GM10266 (cell line): ENCODE data around the gene NTNG2.

Source experiments
- DNase-seq: peaks from one replicate; pipeline ENCODE4 v3.0.0; 2012; ENCODE audit errors: extremely low spot score
- TF ChIP-seq, protein P1 (sequence below): IDR thresholded peaks from 2 replicates; pipeline ENCODE4 v1.5.1; 2012; ENCODE audit warnings: mild to moderate bottlenecking, low read depth; ENCODE audit not compliant: control insufficient read depth, insufficient read depth; ENCODE audit errors: missing control alignments

The NTNG2 gene

DNA sequence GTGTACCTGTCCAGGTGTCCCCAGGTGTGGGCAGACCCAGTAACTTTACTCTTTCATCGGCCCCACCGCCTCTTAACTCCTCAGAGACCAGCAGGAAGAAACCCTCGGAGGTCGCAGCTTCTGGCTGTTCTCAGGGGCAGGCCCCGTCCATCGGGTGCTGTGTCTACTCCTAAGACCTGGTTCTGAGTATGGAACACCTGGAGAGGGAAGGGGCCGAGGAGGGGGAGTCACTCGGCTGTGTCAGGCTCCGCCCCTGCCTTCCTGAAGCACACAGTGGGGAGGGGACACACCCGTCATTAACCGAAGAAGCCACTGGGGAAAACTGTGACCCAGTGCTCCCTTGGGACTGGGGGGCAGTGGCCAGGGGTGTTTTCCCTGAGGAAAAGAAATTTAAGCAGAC is 22.3 kb downstream of the NTNG2 start:
- TF ChIP-seq, protein P1, sequence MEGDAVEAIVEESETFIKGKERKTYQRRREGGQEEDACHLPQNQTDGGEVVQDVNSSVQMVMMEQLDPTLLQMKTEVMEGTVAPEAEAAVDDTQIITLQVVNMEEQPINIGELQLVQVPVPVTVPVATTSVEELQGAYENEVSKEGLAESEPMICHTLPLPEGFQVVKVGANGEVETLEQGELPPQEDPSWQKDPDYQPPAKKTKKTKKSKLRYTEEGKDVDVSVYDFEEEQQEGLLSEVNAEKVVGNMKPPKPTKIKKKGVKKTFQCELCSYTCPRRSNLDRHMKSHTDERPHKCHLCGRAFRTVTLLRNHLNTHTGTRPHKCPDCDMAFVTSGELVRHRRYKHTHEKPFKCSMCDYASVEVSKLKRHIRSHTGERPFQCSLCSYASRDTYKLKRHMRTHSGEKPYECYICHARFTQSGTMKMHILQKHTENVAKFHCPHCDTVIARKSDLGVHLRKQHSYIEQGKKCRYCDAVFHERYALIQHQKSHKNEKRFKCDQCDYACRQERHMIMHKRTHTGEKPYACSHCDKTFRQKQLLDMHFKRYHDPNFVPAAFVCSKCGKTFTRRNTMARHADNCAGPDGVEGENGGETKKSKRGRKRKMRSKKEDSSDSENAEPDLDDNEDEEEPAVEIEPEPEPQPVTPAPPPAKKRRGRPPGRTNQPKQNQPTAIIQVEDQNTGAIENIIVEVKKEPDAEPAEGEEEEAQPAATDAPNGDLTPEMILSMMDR, result no peak

DNA sequence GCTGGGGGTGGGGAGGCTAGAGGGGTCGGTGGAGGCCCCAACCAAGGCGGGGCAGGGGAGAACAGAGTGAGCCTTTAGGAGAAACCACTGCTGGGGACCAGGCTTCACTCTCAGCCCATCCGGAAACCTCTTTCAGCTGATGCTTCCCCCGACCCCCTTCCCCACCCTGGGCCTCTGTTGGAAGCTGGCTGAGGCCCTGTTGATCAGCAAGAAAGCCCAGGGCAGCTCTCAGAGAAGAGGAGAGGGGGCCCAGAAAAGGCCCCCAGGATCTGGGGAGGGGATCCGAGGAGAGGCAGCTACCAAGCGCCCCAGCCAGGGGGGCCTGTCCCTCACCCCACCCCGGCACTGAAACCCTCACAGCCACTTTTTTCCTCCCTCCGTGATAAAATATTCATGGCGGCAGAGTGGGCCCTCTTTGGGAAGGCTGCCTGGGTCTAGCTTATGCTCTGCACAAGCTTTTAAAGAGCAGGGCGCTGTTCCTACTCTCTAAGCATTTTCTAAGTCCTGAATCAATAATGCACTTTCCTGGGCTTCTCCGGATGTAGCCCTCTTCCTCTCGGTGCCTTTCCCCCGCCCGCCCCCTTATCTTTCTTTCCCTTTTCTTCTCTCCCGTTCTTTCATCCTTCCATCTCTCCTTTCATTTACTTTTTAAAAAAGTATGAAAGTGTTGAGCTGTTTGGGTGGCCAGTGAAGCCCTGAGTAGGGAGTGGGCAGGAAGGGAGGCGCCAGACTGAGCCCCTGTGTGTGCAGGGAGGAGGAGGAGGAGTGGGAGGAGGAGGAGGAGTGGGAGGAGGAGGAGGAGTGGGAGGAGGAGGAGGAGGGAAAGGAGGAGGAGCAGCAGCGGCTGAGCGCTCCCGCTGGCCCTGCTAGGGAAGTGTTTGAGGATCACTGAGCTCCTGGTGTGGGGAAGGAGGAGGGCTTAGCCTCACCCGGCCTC is 23.5 kb downstream of the NTNG2 start:
- no peak for DNase-seq
- TF ChIP-seq, protein P1, result no peak

More for the DNA sequence above, 22.3 kb downstream of the NTNG2 start:
- no peak for DNase-seq

DNA sequence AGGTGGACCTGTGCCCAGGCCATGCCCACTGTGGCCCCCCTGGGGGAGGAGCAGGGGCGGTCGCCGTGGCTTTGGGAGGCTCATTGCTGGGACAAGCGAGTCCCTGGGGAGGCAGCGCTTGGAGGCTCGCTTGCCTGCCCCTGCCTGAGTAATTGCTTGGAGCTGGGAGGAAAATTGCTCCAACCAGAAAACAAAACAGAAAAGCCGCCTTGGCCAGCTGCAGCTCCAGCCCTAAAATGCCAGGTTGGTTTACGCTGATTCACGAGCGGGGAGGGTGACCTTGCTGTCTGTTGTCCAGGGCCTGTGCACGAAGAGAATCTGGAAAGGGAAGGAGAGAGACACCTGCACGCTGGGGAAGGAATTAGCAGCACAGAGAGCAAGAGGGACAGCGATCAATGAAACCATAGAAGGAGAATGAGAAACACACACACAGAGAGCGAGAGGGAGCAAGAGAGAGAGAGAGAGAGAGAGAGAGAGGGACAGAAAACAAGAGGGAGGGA is 25.3 kb downstream of the NTNG2 start:
- TF ChIP-seq, protein P1, result no peak

DNA sequence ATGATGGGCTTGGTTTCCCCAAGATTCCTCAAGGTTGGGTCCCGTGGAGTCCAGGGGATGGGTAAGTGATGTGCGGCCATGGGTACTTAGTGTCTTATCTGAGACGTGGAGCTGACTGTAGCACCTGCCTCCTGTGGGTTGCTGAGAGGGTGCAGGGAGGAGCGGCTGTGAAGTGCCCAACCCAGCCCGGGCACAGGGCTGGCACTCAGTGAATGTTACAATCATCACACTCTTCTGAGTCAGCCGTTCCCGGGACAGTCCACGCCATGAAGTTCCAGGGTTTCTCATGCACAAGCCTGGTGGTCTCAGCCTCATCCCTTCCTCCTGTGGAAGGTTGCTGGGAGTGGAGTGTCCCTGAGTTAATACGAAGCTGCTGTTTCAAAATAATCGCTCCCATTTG is 29.1 kb downstream of the NTNG2 start:
- TF ChIP-seq, protein P1, result no peak
- no peak for DNase-seq

More for the DNA sequence above, 25.3 kb downstream of the NTNG2 start:
- no peak for DNase-seq

DNA sequence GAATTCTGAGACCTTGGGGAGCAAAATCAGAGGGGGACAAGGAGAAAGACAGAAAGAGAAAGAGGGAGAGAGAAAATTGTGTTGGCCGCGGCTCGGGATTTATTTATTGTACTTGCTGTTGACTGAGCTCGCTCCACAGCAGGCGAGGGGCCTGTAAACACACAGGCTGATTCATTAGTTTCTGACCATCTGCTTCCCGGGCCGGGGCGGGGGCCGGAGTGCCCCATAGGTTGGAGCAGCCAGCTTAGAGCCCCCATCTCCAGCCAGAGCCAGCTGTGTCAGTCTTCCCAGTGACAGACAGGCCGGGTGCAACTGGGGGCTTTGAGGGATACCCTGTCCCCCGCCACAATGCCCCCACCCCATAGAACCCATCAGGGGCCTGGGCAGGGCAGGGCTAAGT is 30.9 kb downstream of the NTNG2 start:
- DNase-seq, result no peak
- TF ChIP-seq, protein P1, result no peak

DNA sequence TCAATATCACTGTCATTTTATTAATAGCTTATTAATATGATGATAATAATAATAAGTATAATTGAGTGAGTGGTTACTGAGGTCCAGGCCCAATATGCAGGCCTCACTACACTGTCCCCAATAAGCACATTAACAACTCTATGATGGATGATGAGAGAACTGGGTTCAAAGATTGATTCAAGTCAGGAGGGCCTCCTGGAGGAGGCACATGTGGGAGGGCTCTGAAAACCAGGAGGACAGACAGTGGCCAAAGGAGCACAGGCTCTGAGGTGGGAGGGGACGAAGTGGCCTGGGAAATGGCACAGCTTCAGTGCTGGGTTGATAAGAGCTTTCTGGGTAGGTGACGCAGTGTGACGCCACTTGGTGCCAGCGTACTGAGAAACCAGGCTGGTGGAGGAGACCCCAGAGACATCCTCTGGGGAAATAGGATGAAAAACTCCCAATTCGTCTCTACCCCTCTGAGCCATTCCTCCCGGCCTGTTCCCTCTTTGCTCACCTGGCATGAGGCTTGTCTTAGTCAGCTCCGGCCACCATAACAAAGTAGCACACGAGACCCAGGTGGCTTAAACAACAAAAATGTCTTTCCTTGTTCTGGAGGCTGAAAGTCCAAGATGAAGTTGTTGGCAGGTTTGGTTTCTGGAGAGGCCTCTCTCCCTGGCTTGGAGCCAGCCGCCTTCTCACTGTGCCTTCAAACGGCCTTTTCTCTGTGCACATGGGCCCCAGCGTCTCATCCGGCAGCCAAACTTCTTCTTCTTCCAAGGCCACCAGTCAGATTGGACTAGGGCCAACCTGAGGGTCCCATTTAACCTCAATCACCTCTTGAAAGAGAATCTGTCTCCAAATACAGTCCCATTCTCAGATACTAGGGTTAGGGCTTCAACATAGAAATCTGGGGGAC is 31.6 kb downstream of the NTNG2 start:
- no peak for DNase-seq
- TF ChIP-seq, protein P1, result no peak
